LNCaP clone FGC (cell line): ENCODE data around the gene IFIH1.

Experiments
- DNase-seq: peaks from one replicate; pipeline ENCODE4 v3.0.0-alpha.2; 2011; ENCODE audit warnings: low read depth
- H3K4me3 ChIP-seq: 2 replicates; pipeline ENCODE4 v1.5.1; 2011; ENCODE audit warnings: mild to moderate bottlenecking, low read depth, low read length, control low read depth
- CTCF ChIP-seq: IDR thresholded peaks from 2 replicates; pipeline ENCODE4 v1.5.1; 2012; ENCODE audit warnings: mild to moderate bottlenecking; ENCODE audit not compliant: control insufficient read depth, insufficient read depth; ENCODE audit errors: extremely low read depth

Gene IFIH1

GRCh38 chr2:162318328-162319180 is at the start of gene IFIH1:
Gene IFIH1 (minus strand): TSS chr2:162318684. CDS start chr2:162318307, 377 bp downstream.
- no peak for DNase-seq
- peak; percentile 53 for TF ChIP-seq CTCF
- peak within 1 kb of the TSS; percentile 72 for H3K4me3 ChIP-seq

- no peak overlapping the region for H3K4me3 ChIP-seq
- no peak for DNase-seq
- TF ChIP-seq CTCF: no peak
Measured at GRCh38 chr2:162365392-162365791, 46.9 kb upstream of the IFIH1 start.

GRCh38 chr2:162344617-162344950 is 26.1 kb upstream of the IFIH1 start:
- peak overlapping the region; percentile 84 for H3K4me3 ChIP-seq
- no peak for TF ChIP-seq CTCF
- no peak for DNase-seq

- peak; percentile 93 for DNase-seq
- TF ChIP-seq CTCF: no peak
- H3K4me3 ChIP-seq: peak within 1 kb of the TSS; percentile 84
Measured at GRCh38 chr2:162343824-162344616, 25.5 kb upstream of the IFIH1 start, which contains the start of gene GCA. Gene GCA (plus strand): TSS chr2:162344132. CDS start chr2:162344249, 117 bp downstream.

- TF ChIP-seq CTCF: no peak
- H3K4me3 ChIP-seq: peak overlapping the region; percentile 84
- no peak for DNase-seq
Measured at GRCh38 chr2:162343492-162343823, 25.0 kb upstream of the IFIH1 start.

GRCh38 chr2:162342841-162343240 is 24.4 kb upstream of the IFIH1 start:
- H3K4me3 ChIP-seq: no peak overlapping the region
- no peak for TF ChIP-seq CTCF
- DNase-seq: no peak
